Colonic mucosa (tissue), 4 donors: ENCODE results near the gene IGFBP1. TPM values are rescaled to one million over a fixed set of nuclear protein-coding genes. Genes with fewer than 3 reads are reported as not detected.
"Not testable (repeated sequence)": the region's sequence is repeated elsewhere in the genome, so short reads cannot be mapped to it uniquely, and the experiment has no call there.

ENCODE experiments used
- DNase-seq: peaks from one replicate; pipeline ENCODE4 v3.0.0-alpha.2; 2020
- H3K27ac ChIP-seq: fragments of 200-600 bp; one replicate; pipeline ENCODE4 v1.8.0; 2021
- H3K27me3 ChIP-seq: fragments of 200-600 bp; one replicate; pipeline ENCODE4 v1.8.0; 2021
- H3K36me3 ChIP-seq: fragments of 200-600 bp; one replicate; pipeline ENCODE4 v1.8.0; 2021
- H3K4me1 ChIP-seq: fragments of 200-600 bp; one replicate; pipeline ENCODE4 v1.8.0; 2021; ENCODE audit warnings: mild to moderate bottlenecking
- H3K4me3 ChIP-seq: fragments of 200-600 bp; one replicate; pipeline ENCODE4 v1.8.0; 2021
- H3K9ac ChIP-seq, 2 donors: one replicate each; pipeline ENCODE4 v1.7.0; 2013; ENCODE audit warnings: control low read depth in 2 of 2, low read depth in 2 of 2, low read length in 2 of 2
- H3K9me3 ChIP-seq: fragments of 200-600 bp; one replicate; pipeline ENCODE4 v1.8.0; 2021
- intact Hi-C: fragments of 100-400 bp; cut with DNase I; formaldehyde crosslinking; loops from one replicate; pipeline ENCODE4 v1.14.1; 2022
- total RNA-seq, 2 donors: library from RNA; stranded (reverse); fragmentation: NEBNext Ultra II Directional in 1 of 2; extraction: Animal tissue kit (Norgen Biotek cat#: 25700) in 1 of 2; gene quantifications; one replicate each; pipeline ENCODE4 v1.2.1, GENCODE V29; 2021
- TF ChIP-seq, protein P1 (sequence below): fragments of 200-600 bp; IDR thresholded peaks from one replicate; pipeline ENCODE4 v1.8.0; 2022; ENCODE audit warnings: antibody characterized with exemption, mild to moderate bottlenecking
- donor health status: healthy.
- donor health status: DM: no; HTN: no; CAD: no.
- donor health status: DM: no; HTN: no; CAD: no.

IGFBP1 gene
- total RNA-seq, 2 donors from 2014 or later, result 0.49 TPM; not detected in 1

DNA sequence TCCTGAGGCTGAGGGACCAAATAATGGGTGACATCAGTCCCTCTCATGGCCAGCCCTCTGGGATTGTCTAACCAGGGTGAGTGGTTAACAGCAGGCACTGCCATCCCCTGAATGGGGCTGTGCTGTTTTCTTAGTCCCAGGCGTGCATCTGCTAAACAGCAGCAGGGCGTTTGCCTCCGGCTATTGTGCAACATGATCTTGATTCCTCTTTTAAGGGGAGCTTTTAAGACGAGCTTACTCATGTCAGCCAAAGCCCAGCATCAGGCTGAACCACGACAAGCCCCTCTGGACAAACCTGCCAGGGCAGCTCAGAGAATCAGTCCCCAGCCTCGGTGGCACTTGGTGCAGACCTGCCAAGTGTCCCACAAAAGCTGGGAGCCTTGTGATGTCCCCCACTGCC lies 49.0 kb downstream of the IGFBP1 start:
- intact Hi-C loops, result no loop called here
- Histone ChIP-seq H3K9ac (no peak overlapping the region), H3K27me3 (no peaks in the 10 kb centered on the region), H3K9me3 (no peaks in the 10 kb centered on the region), H3K27ac (no peak overlapping the region), H3K4me3 (no peak overlapping the region), H3K36me3 (no peaks in the 10 kb centered on the region), H3K4me1 (no peaks in the 10 kb centered on the region)
- DNase-seq, result no peak
- TF ChIP-seq, protein P1, sequence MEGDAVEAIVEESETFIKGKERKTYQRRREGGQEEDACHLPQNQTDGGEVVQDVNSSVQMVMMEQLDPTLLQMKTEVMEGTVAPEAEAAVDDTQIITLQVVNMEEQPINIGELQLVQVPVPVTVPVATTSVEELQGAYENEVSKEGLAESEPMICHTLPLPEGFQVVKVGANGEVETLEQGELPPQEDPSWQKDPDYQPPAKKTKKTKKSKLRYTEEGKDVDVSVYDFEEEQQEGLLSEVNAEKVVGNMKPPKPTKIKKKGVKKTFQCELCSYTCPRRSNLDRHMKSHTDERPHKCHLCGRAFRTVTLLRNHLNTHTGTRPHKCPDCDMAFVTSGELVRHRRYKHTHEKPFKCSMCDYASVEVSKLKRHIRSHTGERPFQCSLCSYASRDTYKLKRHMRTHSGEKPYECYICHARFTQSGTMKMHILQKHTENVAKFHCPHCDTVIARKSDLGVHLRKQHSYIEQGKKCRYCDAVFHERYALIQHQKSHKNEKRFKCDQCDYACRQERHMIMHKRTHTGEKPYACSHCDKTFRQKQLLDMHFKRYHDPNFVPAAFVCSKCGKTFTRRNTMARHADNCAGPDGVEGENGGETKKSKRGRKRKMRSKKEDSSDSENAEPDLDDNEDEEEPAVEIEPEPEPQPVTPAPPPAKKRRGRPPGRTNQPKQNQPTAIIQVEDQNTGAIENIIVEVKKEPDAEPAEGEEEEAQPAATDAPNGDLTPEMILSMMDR, result no peak

DNA sequence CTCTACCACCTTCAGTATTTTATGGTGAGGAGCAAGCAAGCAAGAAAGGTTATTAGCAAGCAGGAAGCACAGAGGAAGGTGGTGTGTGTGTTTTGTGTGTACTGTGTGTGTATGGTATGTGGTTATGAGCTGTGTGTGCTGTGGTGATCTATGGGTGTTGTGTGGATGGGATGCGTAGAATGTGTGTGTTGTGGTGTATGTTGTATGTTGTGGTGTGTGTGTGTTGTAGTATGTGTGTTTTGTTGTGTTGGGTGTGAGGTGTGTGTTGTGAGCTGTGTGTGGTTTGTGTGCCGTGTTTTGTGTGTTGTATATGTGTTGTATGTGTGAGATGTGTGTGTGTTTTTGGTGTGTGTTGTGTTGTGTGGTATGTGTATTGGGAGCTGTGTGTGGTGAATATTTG lies 49.6 kb downstream of the IGFBP1 start:
- intact Hi-C loops, result no loop called here
- Histone ChIP-seq H3K4me3 (no peak overlapping the region), H3K9ac (no peak overlapping the region), H3K9me3 (no peaks in the 10 kb centered on the region), H3K4me1 (no peaks in the 10 kb centered on the region), H3K27ac (no peak overlapping the region), H3K36me3 (no peaks in the 10 kb centered on the region), H3K27me3 (no peaks in the 10 kb centered on the region)
- DNase-seq, result no peak
- TF ChIP-seq, protein P1, result no peak

DNA sequence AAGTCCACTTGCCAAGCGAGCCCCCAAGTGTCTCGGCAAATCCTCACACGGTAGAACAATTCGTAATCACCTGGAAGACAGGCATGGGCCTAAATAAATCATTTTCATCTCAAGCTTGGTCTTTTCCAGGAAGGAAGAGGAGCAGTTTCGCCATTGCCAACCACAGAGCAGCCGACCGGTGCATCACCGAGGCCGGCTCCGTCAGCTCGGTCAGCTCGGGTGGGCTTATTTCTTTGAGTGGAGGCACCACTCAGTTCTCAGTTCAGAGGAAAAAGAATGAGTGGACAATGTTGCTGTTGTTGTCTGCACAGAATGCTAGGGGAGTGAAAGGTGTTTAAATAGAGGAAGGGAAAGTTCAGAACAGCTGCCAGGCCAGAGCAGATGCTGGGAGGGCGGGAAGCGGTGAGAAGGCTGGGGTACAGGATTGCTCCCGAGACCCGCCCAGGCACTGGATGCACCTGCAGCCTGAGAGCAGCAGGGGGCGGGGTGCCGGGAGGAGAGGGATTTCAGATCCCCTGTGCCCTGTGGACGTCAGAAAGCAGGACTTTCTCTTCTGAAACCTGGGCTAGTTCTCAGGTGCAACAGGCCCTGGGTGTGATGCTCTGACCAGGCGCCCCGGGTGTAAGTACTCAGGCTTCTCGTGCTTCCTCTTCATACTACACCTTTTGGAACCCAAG lies 50.5 kb downstream of the IGFBP1 start:
- no peaks in the 10 kb centered on the region for H3K4me1 ChIP-seq
- no peaks in the 10 kb centered on the region for H3K36me3 ChIP-seq
- H3K9me3 ChIP-seq, result no peaks in the 10 kb centered on the region
- TF ChIP-seq, protein P1, result no peak
- no peak overlapping the region for H3K9ac ChIP-seq
- intact Hi-C loops, result no loop called here
- H3K27ac ChIP-seq, result no peak overlapping the region
- no peak overlapping the region for H3K4me3 ChIP-seq
- DNase-seq, result no peak
- no peaks in the 10 kb centered on the region for H3K27me3 ChIP-seq

DNA sequence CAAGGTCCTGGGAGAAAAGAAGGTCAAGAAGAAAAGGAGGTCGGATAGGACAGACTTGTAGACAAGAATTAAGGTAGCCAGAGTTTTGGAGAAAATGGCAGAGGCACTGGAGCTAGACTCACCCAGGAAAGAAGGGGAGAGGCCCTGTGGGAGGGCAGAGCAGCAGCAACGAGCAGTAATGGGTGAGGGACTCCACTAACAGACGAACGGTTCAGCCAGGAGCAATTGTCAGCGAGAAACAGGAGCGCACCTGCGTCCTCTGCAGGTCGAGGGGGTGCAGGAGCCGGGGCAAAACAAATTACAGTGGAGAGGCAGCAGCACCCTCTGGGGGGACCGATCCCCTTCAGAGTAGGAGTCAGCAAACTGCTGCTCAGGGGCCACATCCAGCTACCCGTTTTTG lies 51.3 kb downstream of the IGFBP1 start:
- Histone ChIP-seq H3K4me3 (no peak overlapping the region), H3K9me3 (no peaks in the 10 kb centered on the region), H3K27ac (no peak overlapping the region), H3K27me3 (no peaks in the 10 kb centered on the region), H3K36me3 (no peaks in the 10 kb centered on the region), H3K4me1 (no peaks in the 10 kb centered on the region), H3K9ac (no peak overlapping the region)
- intact Hi-C loops, result no loop called here
- DNase-seq, result no peak
- TF ChIP-seq, protein P1, result no peak

DNA sequence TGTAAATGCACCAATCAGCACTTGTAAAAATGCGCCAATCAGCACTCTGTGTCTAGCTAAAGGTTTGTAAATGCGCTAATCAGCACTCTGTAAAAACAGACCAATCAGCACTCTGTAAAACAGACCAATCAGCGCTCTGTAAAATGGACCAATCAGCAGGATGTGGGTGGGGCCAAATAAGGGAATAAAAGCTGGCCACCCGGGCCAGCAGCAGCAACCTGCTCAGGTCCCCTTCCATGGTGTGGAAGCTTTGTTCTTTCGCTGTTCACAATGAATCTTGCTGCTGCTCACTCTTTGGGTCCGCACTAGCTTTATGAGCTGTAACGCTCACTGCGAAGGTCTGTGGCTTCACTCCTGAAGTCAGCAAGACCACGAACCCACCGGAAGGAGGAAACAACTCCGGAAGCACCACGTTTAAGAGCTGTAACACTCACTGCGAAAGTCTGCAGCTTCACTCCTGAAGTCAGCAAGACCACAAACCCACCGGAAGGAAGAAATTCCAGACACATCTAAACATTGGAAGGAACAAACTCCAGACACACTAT lies 52.0 kb downstream of the IGFBP1 start:
- H3K36me3 ChIP-seq, H3K27me3 ChIP-seq, intact Hi-C loops, H3K4me1 ChIP-seq, H3K9ac ChIP-seq, DNase-seq, H3K27ac ChIP-seq, H3K9me3 ChIP-seq, H3K4me3 ChIP-seq: not testable (repeated sequence)

DNA sequence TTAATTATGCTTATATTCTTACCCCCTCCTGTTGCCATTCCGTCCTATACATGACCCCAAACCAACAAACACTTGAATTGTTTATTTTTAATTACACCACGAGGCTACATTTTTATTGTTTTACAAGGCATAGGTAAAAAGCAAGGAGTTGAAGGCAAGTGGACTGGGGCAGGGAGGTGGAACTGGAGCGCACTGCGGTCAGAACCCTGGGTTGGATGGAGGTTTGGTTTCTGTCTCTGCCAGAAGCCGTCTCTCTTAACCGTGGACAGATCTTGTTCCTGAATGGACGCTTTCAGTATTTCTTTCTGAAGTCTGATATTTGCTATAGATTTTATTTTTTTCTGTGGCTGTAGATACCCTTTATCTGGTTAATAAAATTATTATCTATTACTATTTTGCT lies 52.7 kb downstream of the IGFBP1 start:
- TF ChIP-seq, protein P1, result no peak
- Histone ChIP-seq H3K27me3 (no peaks in the 10 kb centered on the region), H3K9ac (no peak overlapping the region), H3K4me3 (no peak overlapping the region), H3K4me1 (no peaks in the 10 kb centered on the region), H3K9me3 (no peaks in the 10 kb centered on the region), H3K27ac (no peak overlapping the region), H3K36me3 (no peaks in the 10 kb centered on the region)
- intact Hi-C loops, result no loop called here
- no peak for DNase-seq
